Keratinocyte (primary cell): ENCODE results near the gene LSAMP. TPM values are rescaled to one million over a fixed set of nuclear protein-coding genes. Genes with fewer than 3 reads are reported as not detected.

ENCODE experiments used
- DNase-seq: peaks from one replicate; pipeline ENCODE4 v3.0.0-alpha.2; 2011; ENCODE audit warnings: low read depth, missing footprints, low spot score
- FAIRE-seq: peaks from 2 replicates; lab custom pipeline; 2011; peaks lifted over from hg19 to GRCh38; lab: Jason Lieb, UNC
- H2AFZ ChIP-seq: 2 replicates; pipeline ENCODE4 v1.6.0; 2012; ENCODE audit warnings: low read length, control low read depth, inconsistent platforms; ENCODE audit not compliant: control insufficient read depth
- H3K27ac ChIP-seq: 2 replicates; pipeline ENCODE4 v1.5.1; 2011; ENCODE audit warnings: low read length; ENCODE audit not compliant: control insufficient read depth, insufficient read depth
- H3K27me3 ChIP-seq: 3 replicates; pipeline ENCODE4 v1.6.0; 2011; ENCODE audit warnings: low read length; ENCODE audit not compliant: control insufficient read depth, insufficient read depth; ENCODE audit errors: extremely low read depth
- H3K36me3 ChIP-seq, 2 experiments: 2 replicates in 1 of 2; 3 replicates in 1 of 2; pipeline ENCODE4 v1.5.1; 2011; ENCODE audit warnings: low read length in 2 of 2, mild to moderate bottlenecking in 1 of 2; ENCODE audit not compliant: control insufficient read depth in 2 of 2, insufficient read depth in 2 of 2; ENCODE audit errors: extremely low read depth in 1 of 2
- H3K4me1 ChIP-seq: 3 replicates; pipeline ENCODE4 v1.5.1; 2011; ENCODE audit warnings: low read length; ENCODE audit not compliant: control insufficient read depth, insufficient read depth; ENCODE audit errors: extremely low read depth
- H3K4me2 ChIP-seq: 3 replicates; pipeline ENCODE4 v1.6.0; 2011; ENCODE audit warnings: low read depth, low read length; ENCODE audit not compliant: control insufficient read depth, insufficient read depth; ENCODE audit errors: extremely low read depth
- H3K4me3 ChIP-seq, 3 experiments: fragments of 200-600 bp in 1 of 3; sonication (generic) in 1 of 3; 2 replicates in 2 of 3; 3 replicates in 1 of 3; pipeline ENCODE4 v1.5.1; 2011 to 2016; ENCODE audit warnings: low read length in 3 of 3, mild to moderate bottlenecking in 3 of 3, control low read depth in 2 of 3, inconsistent platforms in 1 of 3, low read depth in 1 of 3, mixed read lengths in 1 of 3, mixed run types in 1 of 3, moderate library complexity in 1 of 3; ENCODE audit not compliant: control insufficient read depth in 2 of 3, insufficient read depth in 2 of 3; ENCODE audit errors: extremely low read depth in 1 of 3
- H3K79me2 ChIP-seq: 2 replicates; pipeline ENCODE4 v1.6.0; 2012; ENCODE audit warnings: low read length; ENCODE audit not compliant: control insufficient read depth, insufficient read depth
- H3K9ac ChIP-seq: 3 replicates; pipeline ENCODE4 v1.6.0; 2011; ENCODE audit warnings: low read length; ENCODE audit not compliant: control insufficient read depth, insufficient read depth; ENCODE audit errors: extremely low read depth
- H3K9me1 ChIP-seq: 3 replicates; pipeline ENCODE4 v1.6.0; 2011; ENCODE audit warnings: low read length; ENCODE audit not compliant: control insufficient read depth, insufficient read depth; ENCODE audit errors: extremely low read depth
- H3K9me3 ChIP-seq: 2 replicates; pipeline ENCODE4 v1.5.1; 2012; ENCODE audit warnings: low read depth, low read length; ENCODE audit not compliant: control insufficient read depth
- H4K20me1 ChIP-seq: 3 replicates; pipeline ENCODE4 v1.6.0; 2011; ENCODE audit warnings: low read length; ENCODE audit not compliant: control insufficient read depth, insufficient read depth; ENCODE audit errors: extremely low read depth
- CTCF ChIP-seq, 3 experiments: IDR thresholded peaks in 1 of 3; conservative IDR thresholded peaks in 1 of 3; optimal IDR thresholded peaks in 1 of 3; 2 replicates in 2 of 3; 3 replicates in 1 of 3; pipeline versions ENCODE3 to v1.5.1; 2011; ENCODE audit warnings: low read length in 3 of 3, mild to moderate bottlenecking in 3 of 3, moderate library complexity in 2 of 3, control low read depth in 1 of 3, inconsistent platforms in 1 of 3; ENCODE audit not compliant: insufficient read depth in 2 of 3; ENCODE audit errors: extremely low read depth in 1 of 3
- EZH2 ChIP-seq: IDR thresholded peaks from one replicate; pipeline ENCODE4 v1.6.1; 2012; ENCODE audit warnings: inconsistent platforms, mild to moderate bottlenecking, low read length, moderate library complexity
- dilution Hi-C: fragments of 300-500 bp; cut with MboI; formaldehyde crosslinking; loops from one replicate; pipeline ENCODE4 v1.7.0; 2020; ENCODE audit warnings: low sequenced_read_pairs; ENCODE audit not compliant: extremely low pct_ligation_motif_present
- polyA plus RNA-seq, 5 experiments: library from polyadenylated mRNA; depleted of rRNA in 3 of 5; stranded (reverse) in 3 of 5; stranded (forward) in 1 of 5; unstranded in 1 of 5; fragments of >200 nt; gene quantifications; 1 replicate in 1 of 5; 2 replicates in 3 of 5; 3 replicates in 1 of 5; pipeline versions ENCODE4 v1.2.1 to v1.2.3, GENCODE V29; 2011 to 2012; ENCODE audit warnings: missing spikeins in 2 of 5, low read depth in 1 of 5, low replicate concordance in 1 of 5

The LSAMP gene
- polyA plus RNA-seq, 1 donor (not counting 4 experiments of a cell fraction or from before 2014, with no cell fraction given): 0.12 TPM

DNA sequence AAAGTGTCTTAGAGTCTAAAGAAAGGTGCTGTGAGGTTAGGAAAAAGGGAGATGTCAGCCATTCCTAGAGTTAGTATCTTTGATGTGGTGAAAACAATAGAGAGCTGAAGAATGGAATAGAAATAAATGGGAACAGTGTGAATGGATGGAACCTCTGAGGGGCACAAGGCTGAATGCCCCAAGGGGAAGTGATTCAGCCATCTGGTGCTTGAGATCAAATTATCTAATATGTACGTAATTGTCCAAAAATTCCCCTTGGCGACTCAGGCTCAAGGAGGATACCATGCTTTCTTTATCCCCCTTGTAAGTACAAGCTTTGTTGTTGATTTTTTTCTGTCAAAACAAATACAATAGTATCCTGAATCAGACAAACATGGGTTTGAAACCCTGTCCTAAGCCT is 361.6 kb downstream of the LSAMP start:
- dilution Hi-C loops: no loop called here
- no peaks in the 10 kb centered on the region for H3K27me3 ChIP-seq
- no peaks in the 10 kb centered on the region for H4K20me1 ChIP-seq
- no peaks in the 10 kb centered on the region for H3K9me3 ChIP-seq
- H3K9me1 ChIP-seq: no peaks in the 10 kb centered on the region
- H3K4me3 ChIP-seq: no peak overlapping the region
- H3K36me3 ChIP-seq: no peaks in the 10 kb centered on the region
- no peak overlapping the region for H3K4me2 ChIP-seq
- no peak for TF ChIP-seq EZH2
- H3K79me2 ChIP-seq: no peaks in the 10 kb centered on the region
- H3K27ac ChIP-seq: no peak overlapping the region
- DNase-seq (no peak), FAIRE-seq (peak; percentile 68)
- peak overlapping the region; percentile 57 for H2AFZ ChIP-seq
- peaks cover 6% of the 10 kb centered on the region for H3K4me1 ChIP-seq
- no peak overlapping the region for H3K9ac ChIP-seq

GRCh38 chr3:116078561-116078960 is 366.7 kb downstream of the LSAMP start:
- dilution Hi-C loops: no loop called here
- Histone ChIP-seq H3K9me1 (no peaks in the 10 kb centered on the region), H4K20me1 (no peaks in the 10 kb centered on the region), H3K4me3 (no peak overlapping the region), H2AFZ (no peak overlapping the region), H3K9ac (no peak overlapping the region), H3K27ac (no peak overlapping the region), H3K4me1 (peaks cover 2% of the 10 kb centered on the region), H3K36me3 (no peaks in the 10 kb centered on the region), H3K27me3 (no peaks in the 10 kb centered on the region), H3K4me2 (no peak overlapping the region), H3K79me2 (no peaks in the 10 kb centered on the region), H3K9me3 (no peaks in the 10 kb centered on the region)
- TF ChIP-seq CTCF (optimal IDR thresholded peaks at IDR 0.05 in 1 of 3, IDR thresholded peaks at IDR 0.05 in 1 of 3, conservative IDR thresholded peaks at IDR 0.05 in 1 of 3; ENCODE audit: extremely low read depth in 1 of 3, insufficient read depth in 2 of 3, low read length in 3 of 3): no peak
- TF ChIP-seq EZH2: no peak
- FAIRE-seq (no peak), DNase-seq (no peak)

DNA sequence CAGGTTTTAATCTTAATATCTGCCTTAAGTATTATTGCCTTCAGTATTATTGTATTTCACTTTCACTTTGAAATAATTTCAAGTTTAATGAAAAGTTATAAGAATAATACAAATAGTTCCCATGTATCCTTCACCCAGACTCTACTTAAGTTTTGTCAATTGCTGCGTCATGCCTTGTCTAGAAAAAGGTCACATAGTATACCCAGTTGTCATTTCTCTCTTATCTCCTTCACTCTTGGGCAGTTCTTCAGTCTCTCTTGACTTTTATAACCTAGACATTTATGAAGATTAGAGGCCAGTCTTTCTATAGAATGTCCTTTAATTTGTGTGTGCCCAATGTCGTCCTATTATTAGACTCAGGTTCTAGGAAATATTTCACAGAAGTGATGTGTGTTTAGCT is 367.7 kb downstream of the LSAMP start:
- FAIRE-seq: no peak

More for the DNA sequence above, 367.7 kb downstream of the LSAMP start:
- Histone ChIP-seq H3K4me1 (no peaks in the 10 kb centered on the region), H3K4me3 (no peak overlapping the region), H4K20me1 (no peaks in the 10 kb centered on the region), H3K27ac (no peak overlapping the region), H3K9me1 (no peaks in the 10 kb centered on the region), H3K4me2 (no peak overlapping the region), H2AFZ (peak overlapping the region; percentile 22), H3K9ac (no peak overlapping the region), H3K27me3 (no peaks in the 10 kb centered on the region), H3K79me2 (no peaks in the 10 kb centered on the region), H3K9me3 (no peaks in the 10 kb centered on the region), H3K36me3 (no peaks in the 10 kb centered on the region)
- TF ChIP-seq EZH2 (no peak), CTCF (optimal IDR thresholded peaks at IDR 0.05 in 1 of 3, IDR thresholded peaks at IDR 0.05 in 1 of 3, conservative IDR thresholded peaks at IDR 0.05 in 1 of 3; ENCODE audit: extremely low read depth in 1 of 3, insufficient read depth in 2 of 3, low read length in 3 of 3) (no peak)
- no peak for DNase-seq
- dilution Hi-C loops: no loop called here
